Liver (tissue), 9 donors: Measurements from ENCODE around the gene CHPT1. TPM values are rescaled to one million over a fixed set of nuclear protein-coding genes. Genes with fewer than 3 reads are reported as not detected.

Experiments
- DNase-seq: peaks from one replicate; pipeline ENCODE4 v3.0.0-alpha.2; 2017; ENCODE audit warnings: low spot score
- H3K27ac ChIP-seq, 2 donors: one replicate each; pipeline ENCODE4 v1.7.0; 2013; ENCODE audit warnings: inconsistent platforms in 2 of 2, low read length in 2 of 2, control low read depth in 1 of 2, low read depth in 1 of 2, mild to moderate bottlenecking in 1 of 2
- H3K27me3 ChIP-seq, 4 donors: one replicate each; pipeline versions ENCODE4 v1.6.1 to v1.7.0; 2013; ENCODE audit warnings: low read length in 3 of 4, inconsistent platforms in 1 of 4, mild to moderate bottlenecking in 1 of 4, moderate library complexity in 1 of 4; ENCODE audit not compliant: control insufficient read depth in 4 of 4, insufficient read depth in 4 of 4
- H3K36me3 ChIP-seq, 4 donors: one replicate each; pipeline versions ENCODE4 v1.6.1 to v1.7.0; 2013; ENCODE audit warnings: low read length in 3 of 4, mild to moderate bottlenecking in 3 of 4, low read depth in 1 of 4, moderate library complexity in 1 of 4; ENCODE audit not compliant: control insufficient read depth in 4 of 4, insufficient read depth in 3 of 4
- H3K4me1 ChIP-seq, 4 donors: one replicate each; pipeline versions ENCODE4 v1.6.1 to v1.7.0; 2013; ENCODE audit warnings: low read length in 3 of 4, mild to moderate bottlenecking in 3 of 4, moderate library complexity in 1 of 4; ENCODE audit not compliant: control insufficient read depth in 4 of 4, insufficient read depth in 4 of 4
- H3K4me3 ChIP-seq, 3 donors: one replicate each; pipeline versions ENCODE4 v1.6.1 to v1.7.0; 2013; ENCODE audit warnings: low read length in 3 of 3, control low read depth in 1 of 3, low read depth in 1 of 3, mild to moderate bottlenecking in 1 of 3
- H3K9ac ChIP-seq, 2 donors: one replicate each; pipeline ENCODE4 v1.7.0; 2013; ENCODE audit warnings: low read length in 2 of 2, mild to moderate bottlenecking in 2 of 2, moderate library complexity in 2 of 2, control low read depth in 1 of 2, low read depth in 1 of 2
- H3K9me3 ChIP-seq, 4 donors: one replicate each; pipeline versions ENCODE4 v1.6.1 to v1.7.0; 2013; ENCODE audit warnings: low read length in 3 of 4; ENCODE audit not compliant: control insufficient read depth in 4 of 4
- ATF3 ChIP-seq: IDR thresholded peaks from 2 replicates; pipeline ENCODE4 v1.6.1; 2016; ENCODE audit warnings: antibody characterized with exemption
- CTCF ChIP-seq: fragments of 150-350 bp; IDR thresholded peaks from 2 replicates; pipeline ENCODE4 v1.5.1; 2017; ENCODE audit warnings: improper control_type of control experiment, low read depth, low read length; ENCODE audit not compliant: missing input control
- EGR1 ChIP-seq, 2 donors: IDR thresholded peaks; 2 replicates each; pipeline ENCODE4 v1.6.1; 2016 to 2018; ENCODE audit warnings: antibody characterized with exemption in 2 of 2, low read depth in 2 of 2
- FOXA1 ChIP-seq: IDR thresholded peaks from 2 replicates; pipeline ENCODE4 v1.6.1; 2016; ENCODE audit warnings: antibody characterized with exemption
- GABPA ChIP-seq, 2 donors: IDR thresholded peaks in 1 of 2; conservative IDR thresholded peaks in 1 of 2; 2 replicates each; pipeline ENCODE4 v1.6.1; 2016; ENCODE audit warnings: antibody characterized with exemption in 2 of 2, mild to moderate bottlenecking in 1 of 2, moderate library complexity in 1 of 2
- HNF4A ChIP-seq, 2 donors: conservative IDR thresholded peaks; 2 replicates each; pipeline ENCODE4 v1.6.1; 2016; ENCODE audit warnings: antibody characterized with exemption in 2 of 2, mild to moderate bottlenecking in 2 of 2
- HNF4G ChIP-seq: IDR thresholded peaks from 2 replicates; pipeline ENCODE4 v1.6.1; 2016; ENCODE audit warnings: antibody characterized with exemption
- JUND ChIP-seq, 2 donors: IDR thresholded peaks; 2 replicates each; pipeline ENCODE4 v1.6.1; 2016; ENCODE audit warnings: antibody characterized with exemption in 2 of 2
- MAX ChIP-seq: IDR thresholded peaks from 2 replicates; pipeline ENCODE4 v1.6.1; 2016; ENCODE audit warnings: antibody characterized with exemption
- RAD21 ChIP-seq, 2 donors: IDR thresholded peaks; 2 replicates each; pipeline ENCODE4 v1.6.1; 2016; ENCODE audit warnings: antibody characterized with exemption in 2 of 2, mild to moderate bottlenecking in 2 of 2
- REST ChIP-seq: IDR thresholded peaks from 2 replicates; pipeline ENCODE4 v1.6.1; 2016; ENCODE audit warnings: antibody characterized with exemption, mild to moderate bottlenecking
- RXRA ChIP-seq, 2 donors: IDR thresholded peaks; 2 replicates each; pipeline ENCODE4 v1.6.1; 2017 to 2018; ENCODE audit warnings: antibody characterized with exemption in 2 of 2, mild to moderate bottlenecking in 1 of 2
- YY1 ChIP-seq: IDR thresholded peaks from 2 replicates; pipeline ENCODE4 v1.6.1; 2016; ENCODE audit warnings: antibody characterized with exemption, mild to moderate bottlenecking
- ZBTB33 ChIP-seq: IDR thresholded peaks from 2 replicates; pipeline ENCODE4 v1.6.1; 2016; ENCODE audit warnings: antibody characterized with exemption
- WGBS: extraction: QIAGEN DNeasy Blood & Tissue Kit; methylation state at CpG from one replicate; pipeline ENCODE4 v1.1.7; 2013; 5-methylcytosine and 5-hydroxymethylcytosine counted together
- polyA plus RNA-seq, 2 donors: library from polyadenylated mRNA; stranded (reverse) in 1 of 2; unstranded in 1 of 2; fragments of 200-250 nt in 1 of 2; fragments of >200 nt in 1 of 2; fragmentation: Nextera tagmentation in 1 of 2; extraction: Ambion mirVana in 1 of 2; gene quantifications; one replicate each; pipeline versions ENCODE4 v1.2.1 to v1.2.3, GENCODE V29; 2013 to 2015
- total RNA-seq, 2 donors: library from RNA; depleted of rRNA; stranded (reverse); fragments of >200 nt; gene quantifications; one replicate each; pipeline ENCODE4 v1.2.3, GENCODE V29; 2014
- donor health status: healthy.
- donor health status: healthy.
- donor health status: healthy.
- donor health status: healthy.
- donor health status: healthy.

CHPT1 gene
- total and polyA plus RNA-seq, 4 donors = 51.5 to 96.6 (median 61.7) TPM

- TF ChIP-seq CTCF = no peak
These were observed 3.1 kb upstream of the CHPT1 start (continued) for GRCh38 chr12:101694297-101694848.

GRCh38 chr12:101694986-101695385 lies 2.5 kb upstream of the CHPT1 start:
- H3K9me3 ChIP-seq = peaks cover 0 to 3% (median 0%) of the 10 kb centered on the region in 4 donors
- DNase-seq = no peak
- peaks cover 7 to 52% (median 34%) of the 10 kb centered on the region in 4 donors for H3K4me1 ChIP-seq
- H3K9ac ChIP-seq = no peak overlapping the region
- no peak overlapping the region for H3K4me3 ChIP-seq
- H3K36me3 ChIP-seq = no peaks in the 10 kb centered on the region
- TF ChIP-seq HNF4G (no peak), MAX (no peak), ATF3 (no peak), HNF4A (conservative IDR thresholded peaks at IDR 0.05) (no peak), JUND (IDR thresholded peaks at IDR 0.05) (no peak), CTCF (no peak), REST (no peak), EGR1 (IDR thresholded peaks at IDR 0.05; ENCODE audit: low read depth in 2 of 2) (no peak), ZBTB33 (no peak), GABPA (IDR thresholded peaks at IDR 0.05 in 1 of 2, conservative IDR thresholded peaks at IDR 0.05 in 1 of 2) (no peak), RXRA (IDR thresholded peaks at IDR 0.05) (no peak), FOXA1 (no peak), RAD21 (IDR thresholded peaks at IDR 0.05) (no peak), YY1 (no peak)
- H3K27me3 ChIP-seq = no peaks in the 10 kb centered on the region
- H3K27ac ChIP-seq = no peak overlapping the region
- WGBS = 100% methylated on average over 2 of the region's 2 CpGs
